Neural cell (in vitro differentiated cells): Measurements from ENCODE around the gene DISP3.

ENCODE experiments used
- EP300 ChIP-seq: fragments of 450-650 bp; conservative IDR thresholded peaks from 2 replicates; pipeline ENCODE4 v1.6.1; 2014; ENCODE audit warnings: antibody characterized with exemption, mild to moderate bottlenecking, moderate library complexity; ENCODE audit not compliant: poor library complexity, severe bottlenecking
- EZH2 ChIP-seq: fragments of 200-600, 300-800 bp; shearing (Covaris generic), sonication (generic); IDR thresholded peaks from 2 replicates; pipeline ENCODE4 v1.6.1; 2014; ENCODE audit warnings: antibody characterized with exemption, low read length, borderline replicate concordance, mild to moderate bottlenecking; ENCODE audit not compliant: insufficient read depth, poor library complexity, severe bottlenecking
- MXI1 ChIP-seq: fragments of 450-650 bp; conservative IDR thresholded peaks from 2 replicates; pipeline ENCODE4 v1.6.1; 2014; ENCODE audit warnings: antibody characterized with exemption, mild to moderate bottlenecking; ENCODE audit not compliant: poor library complexity, severe bottlenecking
- POLR2AphosphoS5 ChIP-seq: IDR thresholded peaks from 2 replicates; pipeline ENCODE4 v1.6.1; 2012
- RAD21 ChIP-seq: fragments of 450-650 bp; conservative IDR thresholded peaks from 2 replicates; pipeline ENCODE4 v1.6.1; 2014; ENCODE audit warnings: antibody characterized with exemption, mild to moderate bottlenecking, moderate library complexity
- SMC3 ChIP-seq: fragments of 450-650 bp; conservative IDR thresholded peaks from 2 replicates; pipeline ENCODE4 v1.6.1; 2014; ENCODE audit warnings: antibody characterized with exemption, mild to moderate bottlenecking, moderate library complexity; ENCODE audit not compliant: poor library complexity
- TAF1 ChIP-seq: IDR thresholded peaks from 2 replicates; pipeline ENCODE4 v1.6.1; 2012; ENCODE audit warnings: low read depth
- TF ChIP-seq, protein P1 (sequence below): fragments of 450-650 bp; IDR thresholded peaks from 2 replicates; pipeline ENCODE4 v1.5.1; 2014; ENCODE audit warnings: antibody characterized with exemption, mild to moderate bottlenecking, moderate library complexity; ENCODE audit not compliant: poor library complexity, severe bottlenecking
- TF ChIP-seq, protein P2 (sequence below): IDR thresholded peaks from 2 replicates; pipeline ENCODE4 v1.6.1; 2012; ENCODE audit warnings: borderline replicate concordance

DNA sequence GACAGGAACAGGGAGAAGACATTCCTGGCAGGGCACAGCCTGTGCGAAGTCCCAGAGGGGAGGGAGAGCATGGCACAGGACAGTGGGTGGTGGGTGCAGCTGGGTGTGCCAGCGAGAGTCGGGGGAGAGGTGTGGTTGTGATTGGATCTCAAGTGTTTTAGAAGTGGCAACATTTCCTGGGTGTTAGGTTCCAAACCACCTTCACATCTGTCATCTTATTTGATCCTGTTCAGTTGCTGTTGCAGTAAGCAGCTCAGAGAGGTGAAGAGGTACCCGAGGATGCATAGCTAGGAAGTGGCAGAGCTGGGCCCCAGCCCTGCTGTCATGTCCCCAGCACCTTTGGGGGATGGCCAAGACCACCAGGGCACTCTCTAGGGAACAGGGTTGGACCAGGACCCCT, 22.0 kb upstream of the DISP3 start:
- TF ChIP-seq POLR2AphosphoS5: no peak
- TF ChIP-seq, protein P1, sequence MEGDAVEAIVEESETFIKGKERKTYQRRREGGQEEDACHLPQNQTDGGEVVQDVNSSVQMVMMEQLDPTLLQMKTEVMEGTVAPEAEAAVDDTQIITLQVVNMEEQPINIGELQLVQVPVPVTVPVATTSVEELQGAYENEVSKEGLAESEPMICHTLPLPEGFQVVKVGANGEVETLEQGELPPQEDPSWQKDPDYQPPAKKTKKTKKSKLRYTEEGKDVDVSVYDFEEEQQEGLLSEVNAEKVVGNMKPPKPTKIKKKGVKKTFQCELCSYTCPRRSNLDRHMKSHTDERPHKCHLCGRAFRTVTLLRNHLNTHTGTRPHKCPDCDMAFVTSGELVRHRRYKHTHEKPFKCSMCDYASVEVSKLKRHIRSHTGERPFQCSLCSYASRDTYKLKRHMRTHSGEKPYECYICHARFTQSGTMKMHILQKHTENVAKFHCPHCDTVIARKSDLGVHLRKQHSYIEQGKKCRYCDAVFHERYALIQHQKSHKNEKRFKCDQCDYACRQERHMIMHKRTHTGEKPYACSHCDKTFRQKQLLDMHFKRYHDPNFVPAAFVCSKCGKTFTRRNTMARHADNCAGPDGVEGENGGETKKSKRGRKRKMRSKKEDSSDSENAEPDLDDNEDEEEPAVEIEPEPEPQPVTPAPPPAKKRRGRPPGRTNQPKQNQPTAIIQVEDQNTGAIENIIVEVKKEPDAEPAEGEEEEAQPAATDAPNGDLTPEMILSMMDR: no peak
- TF ChIP-seq, protein P2, sequence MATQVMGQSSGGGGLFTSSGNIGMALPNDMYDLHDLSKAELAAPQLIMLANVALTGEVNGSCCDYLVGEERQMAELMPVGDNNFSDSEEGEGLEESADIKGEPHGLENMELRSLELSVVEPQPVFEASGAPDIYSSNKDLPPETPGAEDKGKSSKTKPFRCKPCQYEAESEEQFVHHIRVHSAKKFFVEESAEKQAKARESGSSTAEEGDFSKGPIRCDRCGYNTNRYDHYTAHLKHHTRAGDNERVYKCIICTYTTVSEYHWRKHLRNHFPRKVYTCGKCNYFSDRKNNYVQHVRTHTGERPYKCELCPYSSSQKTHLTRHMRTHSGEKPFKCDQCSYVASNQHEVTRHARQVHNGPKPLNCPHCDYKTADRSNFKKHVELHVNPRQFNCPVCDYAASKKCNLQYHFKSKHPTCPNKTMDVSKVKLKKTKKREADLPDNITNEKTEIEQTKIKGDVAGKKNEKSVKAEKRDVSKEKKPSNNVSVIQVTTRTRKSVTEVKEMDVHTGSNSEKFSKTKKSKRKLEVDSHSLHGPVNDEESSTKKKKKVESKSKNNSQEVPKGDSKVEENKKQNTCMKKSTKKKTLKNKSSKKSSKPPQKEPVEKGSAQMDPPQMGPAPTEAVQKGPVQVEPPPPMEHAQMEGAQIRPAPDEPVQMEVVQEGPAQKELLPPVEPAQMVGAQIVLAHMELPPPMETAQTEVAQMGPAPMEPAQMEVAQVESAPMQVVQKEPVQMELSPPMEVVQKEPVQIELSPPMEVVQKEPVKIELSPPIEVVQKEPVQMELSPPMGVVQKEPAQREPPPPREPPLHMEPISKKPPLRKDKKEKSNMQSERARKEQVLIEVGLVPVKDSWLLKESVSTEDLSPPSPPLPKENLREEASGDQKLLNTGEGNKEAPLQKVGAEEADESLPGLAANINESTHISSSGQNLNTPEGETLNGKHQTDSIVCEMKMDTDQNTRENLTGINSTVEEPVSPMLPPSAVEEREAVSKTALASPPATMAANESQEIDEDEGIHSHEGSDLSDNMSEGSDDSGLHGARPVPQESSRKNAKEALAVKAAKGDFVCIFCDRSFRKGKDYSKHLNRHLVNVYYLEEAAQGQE: no peak
- TF ChIP-seq EZH2: no peak
- TF ChIP-seq SMC3: no peak
- no peak for TF ChIP-seq RAD21
- no peak for TF ChIP-seq TAF1
- TF ChIP-seq EP300: no peak
- TF ChIP-seq MXI1: no peak
